ENCODE results near the gene GPHN. TPM values are rescaled to one million over a fixed set of nuclear protein-coding genes. Genes with fewer than 3 reads are reported as not detected.
A peak's percentile ranks its signal among the peaks of the same experiment; 100 is the strongest.

The GPHN gene
- total RNA-seq, 1 donor from 2014 or later: 8.8 TPM

DNA sequence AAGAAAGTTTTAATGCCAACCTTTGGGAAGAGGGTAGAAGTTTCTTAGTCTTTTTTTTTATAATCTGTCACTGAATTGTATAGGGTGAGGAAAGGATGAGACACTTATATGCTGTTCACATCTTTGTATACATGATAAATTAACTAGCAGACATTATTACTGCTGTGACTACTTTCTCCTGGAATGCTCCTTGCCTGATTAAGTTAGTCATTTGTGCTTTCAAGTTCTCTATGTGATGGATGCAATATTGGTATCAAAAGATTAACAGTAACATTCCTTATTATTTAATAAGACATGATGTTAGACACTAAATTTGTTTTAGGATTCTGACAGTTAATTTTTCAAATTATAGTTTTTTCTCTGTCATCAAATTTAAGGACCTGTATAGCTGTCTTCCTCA, 457.9 kb downstream of the GPHN start:
- DNase-seq: no peak

DNA sequence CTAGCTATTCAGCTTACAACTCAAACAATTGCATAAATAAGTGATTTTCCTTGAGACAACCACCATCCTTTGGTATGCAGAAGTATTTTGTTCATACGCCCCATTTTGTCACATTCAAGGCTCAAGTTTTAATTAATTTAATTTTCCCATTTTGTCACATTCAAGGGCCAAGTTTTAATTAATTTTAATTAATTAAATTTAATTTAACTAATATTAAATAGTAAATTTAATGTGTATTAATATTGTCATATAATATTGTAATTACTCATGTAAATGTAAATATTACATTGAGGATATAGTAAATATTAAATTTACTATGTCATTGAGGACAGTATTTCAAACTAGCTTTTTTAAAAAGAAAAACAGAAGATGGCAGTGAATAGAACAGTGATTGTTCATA, 464.5 kb downstream of the GPHN start:
- DNase-seq: no peak

DNA sequence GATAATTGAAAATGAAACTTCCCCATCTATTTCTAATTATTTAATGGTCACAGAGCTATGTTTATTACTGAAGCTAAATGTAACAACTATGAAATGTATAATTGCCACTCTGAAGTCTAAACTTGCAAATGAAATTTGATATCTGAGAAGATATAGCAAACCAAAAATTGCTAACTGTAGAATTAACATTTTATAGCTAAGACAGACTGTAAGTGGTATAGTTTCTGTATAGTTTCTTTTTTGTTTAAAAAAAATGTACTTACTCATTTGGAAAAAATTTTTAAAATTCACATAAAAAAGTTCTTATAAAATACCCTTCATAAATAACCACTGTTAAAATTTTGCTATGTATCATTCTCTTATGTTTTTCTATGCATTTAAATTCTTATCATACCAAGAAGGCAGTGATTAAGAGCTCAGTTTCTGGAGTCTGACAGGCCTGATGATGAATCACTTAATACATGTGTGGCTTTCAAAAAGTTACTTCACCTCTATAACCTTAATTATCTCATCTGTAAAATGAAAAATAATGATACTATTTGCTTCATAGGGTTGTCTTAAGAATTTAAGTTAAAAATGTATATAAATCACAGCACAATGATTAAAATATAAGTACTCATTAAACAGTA, 466.6 kb downstream of the GPHN start:
- DNase-seq: peak; percentile 1

DNA sequence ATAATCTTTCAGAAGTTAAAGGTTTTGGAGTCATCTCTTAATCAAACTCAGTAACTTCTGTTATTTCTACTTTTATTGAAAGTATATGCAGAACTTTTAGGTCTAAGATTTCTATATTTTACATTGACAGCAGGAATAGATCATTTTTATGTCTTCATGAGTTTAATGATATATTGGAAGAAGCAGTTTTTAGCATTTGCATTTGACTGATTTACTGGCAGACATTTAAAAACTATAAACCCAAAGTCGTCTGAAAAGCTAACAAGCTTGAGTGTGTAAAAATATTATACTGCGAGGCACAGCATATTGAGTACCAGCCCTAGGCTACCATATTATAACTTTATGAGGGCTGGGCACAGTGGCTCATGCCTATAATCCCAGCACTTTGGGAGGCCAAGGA, 467.3 kb downstream of the GPHN start:
- DNase-seq: no peak

DNA sequence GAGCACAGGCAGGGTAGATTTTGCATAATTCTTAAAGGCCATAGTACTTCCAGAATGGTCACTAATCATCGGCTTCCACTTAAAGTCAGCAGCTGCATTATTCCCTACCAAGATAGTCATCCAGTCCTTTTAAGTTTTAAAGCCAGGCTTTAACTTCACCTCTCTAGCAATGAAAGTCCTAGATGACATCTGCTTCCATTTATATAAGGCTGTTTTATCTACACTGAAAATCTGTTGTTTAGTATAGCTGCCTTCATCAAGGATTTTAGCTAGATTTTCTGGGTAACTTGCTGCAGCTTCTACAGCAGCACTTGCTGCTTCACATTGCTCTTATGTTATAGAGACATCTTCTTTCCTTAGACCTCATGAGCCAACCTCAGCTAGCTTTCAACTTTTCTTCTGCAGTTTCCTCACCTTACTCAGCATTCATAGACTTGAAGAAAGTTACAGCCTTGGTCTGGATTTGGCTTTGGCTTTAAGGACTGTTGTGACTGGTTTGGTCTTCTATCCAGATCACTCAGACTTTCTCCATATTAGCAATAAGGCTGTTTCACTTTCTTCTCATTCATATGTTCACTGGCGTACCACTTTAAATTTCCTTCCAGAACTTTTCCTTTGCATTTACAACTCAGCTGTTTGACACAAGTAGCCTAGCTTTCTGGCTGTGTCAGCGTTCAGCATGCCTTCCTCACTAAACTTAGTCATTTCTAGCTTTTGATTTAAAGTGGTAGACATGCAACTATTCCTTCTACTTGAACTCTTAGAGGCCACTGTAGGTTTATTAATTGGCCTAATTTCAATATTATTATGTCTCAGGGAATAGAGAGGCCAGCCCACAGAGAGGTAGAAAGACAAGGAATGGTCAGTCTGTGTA, 471.4 kb downstream of the GPHN start:
- no peak for DNase-seq

DNA sequence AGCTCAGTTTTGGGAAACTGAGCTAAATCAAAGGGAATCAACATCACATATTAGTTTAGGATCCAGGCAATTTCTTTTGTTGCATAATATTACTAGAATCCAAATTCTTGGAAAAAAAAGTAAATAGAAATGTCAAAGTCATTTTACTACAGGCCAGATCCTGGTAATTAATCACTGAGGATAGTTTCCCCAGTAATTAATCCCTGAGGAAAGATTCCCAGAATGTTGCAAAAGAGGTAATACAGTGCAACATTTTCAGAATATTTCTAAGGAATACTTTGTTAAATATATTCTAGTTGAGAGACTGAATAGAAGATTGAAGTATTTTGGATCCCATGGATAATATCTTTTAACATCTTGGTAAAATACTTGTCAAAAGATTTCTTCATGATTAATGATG, 474.3 kb downstream of the GPHN start:
- no peak for DNase-seq

DNA sequence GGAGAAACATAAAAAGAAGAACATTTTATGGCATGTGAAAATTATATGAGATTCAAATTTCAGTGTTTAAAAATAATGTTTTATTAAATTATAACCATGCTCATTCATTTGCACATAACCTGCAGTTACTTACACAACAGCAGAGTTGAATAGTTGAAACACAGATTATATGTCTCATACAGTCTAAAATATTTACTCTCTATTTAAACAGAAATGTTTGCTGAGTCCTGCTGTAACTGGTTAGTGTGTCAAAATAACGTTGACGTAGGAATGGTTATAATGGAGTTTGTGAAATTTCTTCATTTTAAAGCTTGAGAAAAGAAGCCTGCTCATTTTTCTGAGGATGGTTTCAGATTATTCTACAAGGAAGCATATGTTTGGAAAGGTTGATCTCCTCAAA, 484.8 kb downstream of the GPHN start:
- no peak for DNase-seq

DNA sequence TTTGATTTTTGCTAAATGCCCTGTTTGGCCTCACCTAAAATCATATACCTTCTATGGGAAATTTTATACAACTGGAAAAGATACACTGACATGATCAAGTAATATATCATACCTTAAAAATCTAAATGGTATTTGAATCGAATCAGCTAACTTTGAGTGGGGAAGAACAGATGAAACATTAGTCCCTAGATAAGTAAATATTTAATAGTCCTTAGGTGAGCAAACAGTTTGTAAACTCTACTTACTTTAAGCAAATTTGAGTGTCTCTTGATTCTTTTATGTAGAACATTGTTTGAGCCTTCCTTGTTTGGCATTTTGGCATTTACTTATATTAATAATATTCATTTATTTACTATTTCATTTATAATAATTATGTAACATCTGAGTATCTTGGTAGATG, 485.6 kb downstream of the GPHN start:
- no peak for DNase-seq

DNA sequence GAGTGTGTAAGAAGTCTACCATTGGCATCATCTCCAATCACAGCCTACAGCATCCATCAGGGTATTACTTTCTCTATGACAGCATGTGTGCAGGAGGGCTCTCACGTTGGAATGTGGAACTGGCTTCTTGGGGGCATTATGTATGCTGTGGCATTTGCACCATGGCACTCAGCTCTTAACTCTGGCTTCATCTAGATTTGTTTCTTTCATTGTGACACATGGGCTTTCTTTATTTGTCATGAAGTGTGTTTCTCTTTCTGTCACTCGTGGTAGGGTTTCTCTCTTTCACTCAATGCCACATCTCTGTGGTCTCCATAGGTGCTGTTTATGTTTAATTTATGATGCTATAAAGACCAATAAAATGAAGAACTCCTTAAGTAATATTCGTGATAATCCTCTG, 490.1 kb downstream of the GPHN start:
- no peak for DNase-seq

DNA sequence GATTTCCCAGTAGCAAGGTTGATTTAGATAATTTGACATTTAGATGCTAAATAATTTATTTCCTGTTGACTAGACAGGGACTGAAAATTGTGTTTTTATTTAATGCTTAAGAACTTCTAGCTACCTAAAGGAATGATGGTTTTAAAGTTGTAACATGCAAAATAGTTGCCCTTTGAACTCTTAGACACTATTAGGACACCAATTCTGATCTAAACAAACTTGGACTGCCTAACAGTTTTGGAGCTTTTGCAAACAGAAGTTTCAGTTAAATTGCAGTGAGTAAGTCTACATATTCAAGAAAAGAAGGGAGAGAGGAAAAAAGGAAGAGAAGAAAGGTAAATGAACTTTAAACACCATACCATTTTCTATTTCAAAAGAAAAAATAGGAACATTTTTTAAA, 492.0 kb downstream of the GPHN start:
- DNase-seq: no peak

DNA sequence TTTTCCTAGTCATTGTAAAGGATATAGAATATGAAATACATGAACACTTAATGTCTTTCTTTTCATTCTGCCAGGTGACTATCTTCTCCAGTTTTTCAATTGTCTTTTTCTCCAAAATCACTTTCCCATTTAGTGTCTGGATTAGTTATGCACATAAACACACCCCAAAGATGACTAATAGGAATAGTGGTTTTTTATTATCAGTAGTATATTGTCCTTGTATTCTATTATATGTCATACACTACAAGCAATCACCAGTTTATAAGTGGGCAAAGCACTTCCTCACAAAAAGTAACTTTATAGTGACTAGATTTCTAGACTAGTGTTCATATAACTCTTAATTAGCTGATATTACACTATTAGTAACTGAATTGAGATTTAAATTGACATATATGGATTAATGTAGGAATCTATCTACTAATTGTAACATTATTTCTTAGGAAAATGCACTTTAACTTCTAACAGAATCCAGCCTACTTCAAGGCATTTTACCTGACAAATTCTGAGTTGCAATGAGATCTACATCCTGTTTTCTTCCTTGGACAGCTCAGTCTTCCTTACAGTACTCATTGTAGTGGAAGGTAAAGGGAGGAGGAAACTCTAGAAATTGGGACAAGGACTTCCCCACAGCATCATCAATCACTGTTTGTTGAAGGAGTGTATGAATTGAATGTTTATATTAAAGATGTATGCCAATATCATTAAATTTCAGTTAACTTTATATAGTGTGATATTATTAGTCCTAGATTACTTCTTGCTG, 495.2 kb downstream of the GPHN start:
- DNase-seq: no peak

DNA sequence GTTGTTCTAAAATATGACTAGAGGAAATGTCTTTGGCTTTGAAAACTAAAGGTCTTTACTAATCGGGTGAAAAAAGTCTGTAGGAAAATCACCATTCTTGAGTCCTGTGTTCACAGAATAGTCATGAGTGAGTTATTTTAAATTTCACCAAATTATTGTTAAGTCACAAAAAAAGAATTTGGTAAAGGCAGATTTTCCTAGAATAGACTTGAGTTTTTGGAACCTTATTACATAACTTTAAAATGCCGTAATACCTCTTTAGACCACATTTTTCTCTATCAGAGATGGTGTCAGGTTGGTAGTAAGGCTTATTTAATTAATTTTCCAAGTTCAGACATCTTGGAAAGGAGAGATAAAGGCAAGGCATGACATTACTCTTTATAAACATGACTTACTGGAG, 496.6 kb downstream of the GPHN start:
- no peak for DNase-seq

DNA sequence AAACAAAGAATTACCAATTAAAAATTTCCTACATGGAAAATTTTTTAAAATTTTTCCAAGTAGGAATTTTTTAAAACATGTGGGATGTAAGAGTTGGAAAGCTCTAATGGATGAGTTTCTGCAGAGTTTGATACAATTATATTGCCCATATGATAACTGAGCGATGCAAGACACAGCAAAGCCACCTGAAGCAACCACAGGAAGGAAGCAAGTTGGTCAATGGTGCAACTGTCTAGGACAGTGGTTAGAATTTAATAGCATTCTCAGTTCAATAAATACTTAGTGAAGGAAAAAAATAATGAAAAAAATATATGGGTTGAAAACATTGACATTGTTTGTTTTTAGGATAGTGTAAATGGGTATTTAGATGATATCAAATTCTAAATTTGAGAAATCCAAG, 502.7 kb downstream of the GPHN start:
- no peak for DNase-seq

DNA sequence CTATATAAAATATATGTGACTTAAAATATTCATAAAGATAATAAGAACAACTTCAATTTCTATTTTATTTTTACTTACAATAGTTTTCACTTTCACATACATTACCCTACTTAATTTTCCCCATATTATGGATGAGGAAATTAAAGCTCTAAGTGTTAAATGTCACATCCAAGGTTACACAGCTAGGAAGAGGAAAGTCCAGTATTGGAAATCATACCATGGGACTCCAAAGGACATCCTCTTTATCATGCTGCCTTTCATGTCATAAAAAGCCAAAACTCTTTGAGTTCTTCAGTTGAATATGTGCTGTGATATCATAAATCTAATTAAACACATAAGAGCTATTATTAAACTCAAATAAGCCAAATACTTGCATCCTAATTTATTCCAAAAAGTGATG, 508.9 kb downstream of the GPHN start:
- no peak for DNase-seq

DNA sequence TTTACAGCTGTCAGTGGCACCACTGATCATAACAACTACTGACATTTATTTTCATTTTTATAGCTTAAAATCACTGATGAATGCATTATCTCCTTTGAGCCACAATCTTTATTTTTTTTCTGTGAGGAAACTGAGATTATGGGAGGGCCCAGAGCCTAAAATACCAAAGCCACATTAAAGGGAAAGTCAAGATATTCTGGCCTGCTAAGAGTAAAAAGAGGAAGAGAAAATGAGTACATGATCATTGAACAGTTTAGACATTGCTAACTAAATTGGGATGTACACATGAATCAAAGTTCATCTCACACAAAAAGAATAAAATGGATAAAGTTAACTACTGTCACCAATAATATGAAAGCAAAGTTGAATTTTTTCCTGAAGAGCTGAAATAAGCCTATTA, 510.8 kb downstream of the GPHN start:
- no peak for DNase-seq

DNA sequence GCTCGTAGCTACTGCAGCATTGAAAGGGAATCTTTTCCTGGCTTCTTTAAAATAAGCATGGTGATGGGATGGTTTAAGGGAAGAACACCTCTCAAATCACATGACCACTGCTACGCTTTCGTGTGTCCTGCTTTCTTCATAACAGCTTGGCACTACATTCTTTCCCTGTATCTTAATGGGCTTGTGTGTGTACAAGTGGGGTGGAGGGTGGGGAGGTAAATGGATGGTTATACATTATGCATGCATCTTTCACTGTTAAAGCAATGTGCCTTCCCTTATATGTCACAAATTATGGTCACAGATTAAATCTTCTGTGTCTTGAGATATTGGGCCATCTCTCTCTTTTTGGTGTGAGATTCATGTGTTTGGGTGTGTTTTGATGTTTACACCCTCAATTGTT, 511.8 kb downstream of the GPHN start:
- no peak for DNase-seq

DNA sequence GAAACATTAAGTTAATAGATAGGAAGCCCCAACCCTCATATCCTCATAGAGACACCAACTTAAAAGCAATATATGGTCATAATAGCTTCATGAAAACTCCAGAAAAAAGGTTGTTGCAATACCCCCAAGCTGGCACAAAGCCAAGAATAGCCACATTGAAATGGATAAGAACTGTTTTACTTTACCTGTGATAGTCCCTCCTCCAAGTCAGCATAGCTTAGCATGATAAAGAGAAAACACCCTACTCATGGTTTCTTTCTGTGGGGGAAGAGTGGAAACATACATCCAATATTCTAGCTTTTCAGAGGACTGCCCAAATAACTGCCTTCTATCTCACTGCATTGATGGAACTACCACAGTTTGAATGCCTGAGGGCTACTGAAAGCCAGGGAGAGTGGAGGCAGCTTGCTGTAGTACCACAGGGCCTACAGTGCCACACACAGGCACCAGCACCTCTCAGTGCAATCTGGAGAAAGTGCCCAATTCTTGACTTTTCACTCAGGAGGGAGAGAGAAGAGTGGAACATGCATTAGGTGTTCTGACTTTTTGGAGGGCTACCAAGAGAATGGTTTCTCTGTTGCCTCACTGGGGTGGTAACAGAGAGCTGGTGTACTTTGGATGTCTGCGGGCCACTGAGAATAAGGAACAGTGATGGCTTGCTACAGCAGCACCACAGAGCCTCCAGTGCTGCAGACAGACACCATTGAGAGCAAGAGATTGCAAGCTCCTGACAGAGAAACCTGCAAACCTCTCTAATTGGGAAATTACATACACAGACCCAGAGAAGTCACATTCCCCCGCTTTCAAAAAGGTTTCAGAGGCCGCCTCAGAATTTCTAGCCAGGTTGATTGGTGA, 524.2 kb downstream of the GPHN start:
- no peak for DNase-seq

DNA sequence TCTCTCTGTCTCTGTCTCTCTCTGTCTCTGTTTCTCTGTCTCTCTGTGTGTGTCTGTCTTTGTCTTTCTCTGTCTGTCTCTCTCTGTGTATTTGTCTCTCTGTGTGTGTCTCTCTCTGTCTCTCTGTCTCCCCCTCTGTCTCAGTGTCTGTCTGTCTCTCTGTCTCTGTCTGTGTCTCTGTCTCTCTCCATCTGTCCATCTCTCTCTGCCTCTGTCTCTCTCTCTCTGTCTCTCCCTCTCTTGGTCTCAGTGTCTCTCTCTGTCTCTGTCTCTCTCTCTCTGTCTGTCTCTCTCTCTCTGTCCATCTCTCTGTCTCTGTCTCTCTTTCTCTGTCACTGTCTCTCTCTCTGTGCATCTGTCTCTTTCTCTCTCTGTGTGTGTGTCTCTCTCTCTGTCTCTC, 537.5 kb downstream of the GPHN start:
- no peak for DNase-seq

DNA sequence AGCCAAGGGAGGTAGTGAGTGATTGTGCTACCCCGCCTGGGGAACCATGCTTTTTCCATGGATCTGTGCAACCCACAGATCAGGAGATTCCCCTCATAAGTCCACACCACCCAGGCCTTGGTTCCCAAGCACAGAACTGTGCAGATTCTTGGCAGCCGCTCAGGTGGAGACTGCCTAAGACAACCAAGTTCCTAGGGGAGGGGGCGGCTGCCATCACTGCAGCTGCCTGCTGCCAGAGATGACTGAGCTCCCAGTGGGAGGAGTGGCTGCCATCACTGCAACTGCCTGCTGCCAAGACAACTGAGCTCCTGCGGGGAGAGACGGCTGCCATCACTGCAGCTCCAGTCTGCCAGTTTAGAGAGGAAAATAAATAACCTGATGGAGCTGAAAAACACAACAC, 542.9 kb downstream of the GPHN start:
- no peak for DNase-seq

DNA sequence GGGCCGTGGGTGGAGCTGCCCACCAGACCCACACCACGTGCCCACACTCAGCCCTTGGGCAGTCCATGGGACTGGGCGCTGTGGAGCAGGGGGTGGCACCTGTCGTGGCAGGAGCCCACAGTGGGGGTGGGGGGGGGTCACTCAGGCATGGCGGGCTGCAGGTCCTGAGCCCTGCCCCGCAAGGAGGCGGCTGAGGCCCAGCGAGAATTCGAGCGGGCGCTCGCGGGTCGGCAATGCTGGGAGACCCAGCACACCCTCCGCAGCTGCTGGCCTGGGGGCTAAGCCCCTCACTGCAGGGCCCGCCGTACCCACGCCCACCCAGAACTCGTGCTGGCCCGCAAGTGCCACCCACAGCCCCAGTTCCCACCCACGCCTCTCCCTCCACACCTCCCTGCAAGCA, 548.7 kb downstream of the GPHN start:
- DNase-seq: no peak

DNA sequence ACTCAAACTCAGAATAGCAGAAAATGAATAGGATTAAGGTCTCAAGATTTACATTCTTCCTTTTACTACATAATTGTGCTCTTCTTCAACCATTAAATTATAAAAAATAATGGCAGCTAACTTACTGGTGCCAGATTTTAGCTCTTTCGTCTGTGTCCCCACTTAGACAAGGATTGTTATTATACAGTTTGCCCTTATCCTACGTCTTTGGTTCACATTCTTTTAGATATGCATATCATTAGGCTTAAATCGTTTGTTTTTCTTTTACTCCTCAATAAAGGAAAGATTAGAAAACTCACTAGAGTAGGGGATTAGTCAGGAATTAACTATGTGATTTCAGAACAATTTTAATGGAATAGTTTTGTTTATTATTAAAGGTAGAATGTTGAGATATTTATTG, 551.6 kb downstream of the GPHN start:
- DNase-seq: no peak

DNA sequence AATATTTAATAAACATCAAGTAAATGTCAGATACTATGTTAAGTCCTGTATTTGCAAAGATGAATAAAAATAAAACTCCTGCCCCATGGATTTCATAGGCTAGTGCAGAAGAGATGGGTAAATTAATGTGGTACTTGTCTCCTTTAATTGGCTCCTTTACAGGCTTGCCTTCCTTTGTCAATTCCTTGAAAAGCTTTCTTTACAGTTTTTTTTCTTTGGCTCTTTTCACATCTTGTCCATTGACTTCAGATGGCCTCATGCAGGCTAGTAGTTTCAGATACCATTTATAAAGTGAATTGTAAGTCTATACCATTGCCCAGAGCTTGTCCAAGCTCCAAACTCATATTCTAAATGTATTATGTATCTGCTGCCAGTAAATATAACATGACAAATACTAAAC, 552.6 kb downstream of the GPHN start:
- DNase-seq: no peak
